GM21737 (cell line): ENCODE results near the gene HHIP.

ENCODE experiments used
- ATAC-seq: cut with Tn5 transposase; IDR thresholded peaks from one replicate; pipeline ENCODE4 v1.9.1; 2021; ENCODE audit warnings: mild to moderate bottlenecking, moderate library complexity; ENCODE audit not compliant: unreplicated experiment

HHIP gene

GRCh38 chr4:144701683-144702233 lies 55.8 kb downstream of the HHIP start:
- ATAC-seq = no peak

- no peak for ATAC-seq
Observed at GRCh38 chr4:144703494-144703893, 57.5 kb downstream of the HHIP start.

DNA sequence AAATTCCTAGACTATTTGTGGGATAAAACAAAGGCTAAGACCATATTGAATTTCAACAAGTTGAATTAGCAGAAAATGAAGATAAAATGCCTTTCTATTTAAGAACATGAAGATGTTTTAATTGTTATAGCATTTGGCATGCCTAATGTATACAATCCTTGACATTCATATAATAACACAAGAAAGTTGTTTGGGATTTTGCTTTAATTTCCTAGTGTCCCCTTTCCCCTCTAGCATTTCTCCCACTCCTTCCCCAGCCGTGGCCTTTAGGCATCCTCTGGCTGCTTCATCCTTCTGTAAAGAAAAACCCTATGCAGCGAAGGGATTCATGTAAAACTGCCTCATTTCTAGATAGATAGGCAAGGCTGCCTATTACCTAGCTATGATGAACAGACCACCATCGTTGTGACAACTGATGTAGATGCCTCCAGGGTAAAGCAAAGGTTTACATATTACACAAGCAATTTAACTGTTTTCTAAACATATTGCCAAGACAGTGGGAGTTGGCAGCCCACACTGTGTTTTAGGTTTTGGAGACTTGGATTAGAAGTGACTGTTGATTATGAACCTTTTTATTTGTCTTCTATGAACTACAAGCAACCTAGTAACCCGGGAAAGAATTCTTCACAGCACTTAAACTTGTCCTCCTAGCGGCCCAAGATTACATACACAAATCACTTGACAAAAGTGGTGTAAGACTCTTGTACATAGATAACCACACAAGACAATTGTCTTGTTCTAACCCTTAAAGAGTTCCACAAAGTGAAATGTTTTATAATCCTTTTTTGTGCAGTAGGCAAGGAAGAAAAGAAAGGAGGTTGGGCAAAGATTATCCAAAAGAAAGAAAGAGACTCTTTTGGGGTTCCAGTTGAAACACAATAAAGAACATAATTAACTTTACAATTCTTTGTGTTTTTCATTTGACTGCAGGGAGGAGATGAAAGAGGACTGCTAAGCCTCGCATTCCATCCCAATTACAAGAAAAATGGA lies 59.9 kb downstream of the HHIP start:
- ATAC-seq = no peak

GRCh38 chr4:144709159-144709558 lies 63.2 kb downstream of the HHIP start:
- ATAC-seq = no peak

DNA sequence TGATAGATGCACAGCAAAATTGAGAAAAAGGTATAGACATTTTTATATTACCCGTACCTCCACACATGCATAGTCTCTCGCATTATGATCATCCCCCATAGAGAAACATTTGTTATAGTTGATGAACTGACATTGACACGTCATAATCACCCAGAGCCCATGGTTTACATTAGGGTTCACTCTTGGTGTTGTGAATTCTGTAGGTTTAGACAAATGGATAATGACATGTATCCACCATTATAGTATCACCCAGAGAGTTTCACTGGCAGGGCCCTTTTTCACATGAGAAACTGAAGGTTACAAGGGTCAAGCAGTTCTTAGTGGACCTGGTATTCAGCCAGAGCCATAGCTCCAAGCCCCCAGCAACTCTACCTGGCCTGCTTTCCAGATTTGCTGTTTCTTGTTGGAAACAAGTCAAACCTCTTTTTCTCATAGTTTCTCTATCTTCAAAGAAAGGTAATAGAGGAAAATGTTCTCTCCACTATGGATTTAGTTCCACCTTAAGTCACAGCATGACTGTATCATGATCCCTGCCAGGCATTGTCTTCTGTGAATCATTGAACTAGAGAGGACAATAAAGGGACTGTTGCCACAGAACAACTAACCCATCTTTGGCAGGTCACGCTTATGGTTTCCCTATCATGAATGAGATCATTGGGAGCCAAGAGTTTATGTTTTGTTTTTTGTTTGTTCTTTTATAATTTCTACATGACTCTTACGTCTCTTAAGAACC lies 64.0 kb downstream of the HHIP start:
- no peak for ATAC-seq

DNA sequence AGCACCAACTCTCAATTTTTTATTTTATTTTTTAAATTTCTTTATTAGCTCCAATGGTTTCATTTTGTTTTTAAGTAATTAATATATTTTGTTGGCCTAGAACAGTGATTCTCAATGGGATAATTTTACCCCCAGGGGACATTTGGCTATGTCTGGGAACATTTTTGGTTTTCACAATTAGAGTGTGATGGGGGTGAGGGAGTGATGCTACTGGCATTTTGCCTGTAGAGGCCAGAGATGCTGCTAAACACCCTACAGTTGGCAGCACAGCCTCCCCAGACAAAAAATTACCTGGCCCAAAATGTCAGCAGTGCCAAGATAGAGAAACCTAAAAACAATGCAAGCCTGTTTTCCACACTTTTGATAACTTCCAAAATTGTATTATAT lies 64.6 kb downstream of the HHIP start:
- no peak for ATAC-seq

GRCh38 chr4:144711700-144712456 lies 65.9 kb downstream of the HHIP start:
- ATAC-seq = no peak

DNA sequence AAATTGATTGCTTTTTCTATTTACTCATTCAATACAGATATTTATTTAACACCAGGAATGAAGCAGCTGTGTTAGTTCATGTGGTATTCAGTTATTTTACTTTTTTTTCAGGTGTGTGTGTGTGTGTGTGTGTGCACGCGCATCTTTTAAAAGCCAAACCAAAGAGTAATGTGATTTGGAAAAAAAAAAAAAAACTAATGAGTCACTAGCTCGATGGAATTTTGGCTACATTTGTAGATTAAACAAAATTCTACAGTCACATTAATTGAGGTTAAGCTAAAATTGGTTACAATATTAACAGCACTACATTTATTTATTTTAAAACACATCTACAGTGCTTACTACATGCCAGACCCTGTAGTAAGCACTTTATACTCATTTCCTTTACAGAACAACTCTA lies 66.8 kb downstream of the HHIP start:
- ATAC-seq = no peak

DNA sequence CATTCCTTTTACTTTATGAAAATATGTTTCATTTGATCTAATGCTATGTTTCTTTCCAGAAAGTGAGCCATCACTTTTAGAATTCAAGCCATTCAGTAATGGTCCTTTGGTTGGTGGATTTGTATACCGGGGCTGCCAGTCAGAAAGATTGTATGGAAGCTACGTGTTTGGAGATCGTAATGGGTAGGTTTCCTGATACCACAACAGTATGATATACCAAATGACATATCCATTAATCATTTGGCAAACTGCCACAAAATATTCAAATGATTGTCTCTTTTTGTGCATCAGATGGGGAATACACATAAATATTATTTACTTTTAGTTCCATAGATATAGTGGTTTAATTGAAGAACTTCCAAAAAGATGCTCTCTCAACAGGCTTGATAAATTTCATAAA lies 68.2 kb downstream of the HHIP start:
- no peak for ATAC-seq

DNA sequence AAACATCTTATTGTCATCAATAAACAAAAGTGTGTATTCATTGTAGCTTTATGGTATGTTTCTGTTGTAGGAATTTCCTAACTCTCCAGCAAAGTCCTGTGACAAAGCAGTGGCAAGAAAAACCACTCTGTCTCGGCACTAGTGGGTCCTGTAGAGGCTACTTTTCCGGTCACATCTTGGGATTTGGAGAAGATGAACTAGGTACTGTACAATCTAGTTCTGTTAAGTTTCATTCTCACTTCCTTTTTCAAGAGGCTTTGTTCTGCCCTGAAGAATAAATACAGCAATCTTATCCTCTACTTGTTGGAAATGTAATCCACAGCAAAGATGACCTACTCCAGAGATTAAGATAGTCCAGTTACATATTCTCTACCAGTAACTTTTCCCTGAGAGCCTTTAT lies 69.3 kb downstream of the HHIP start:
- no peak for ATAC-seq

GRCh38 chr4:144716778-144717177 lies 70.8 kb downstream of the HHIP start:
- ATAC-seq = no peak

- no peak for ATAC-seq
Observed at GRCh38 chr4:144718958-144719512, 73.1 kb downstream of the HHIP start.

DNA sequence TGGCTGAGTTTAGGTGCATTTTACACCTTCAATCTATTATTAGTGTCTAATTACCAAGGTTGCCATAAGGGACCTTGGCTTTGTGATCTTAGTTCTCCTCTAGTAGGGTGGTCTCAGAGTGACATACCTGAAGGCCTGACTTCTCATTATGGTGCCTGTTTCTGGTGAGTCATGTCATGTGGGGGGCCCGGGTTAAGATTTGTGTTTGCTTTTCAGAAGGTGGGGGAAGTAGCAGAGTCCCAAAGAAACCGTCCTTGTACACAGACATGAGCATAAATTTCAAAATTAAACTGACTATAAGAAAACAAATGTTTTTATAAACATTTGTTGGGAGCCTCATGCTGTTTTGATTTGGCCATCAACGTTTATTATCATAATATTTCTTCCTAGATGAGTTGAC lies 74.5 kb downstream of the HHIP start:
- ATAC-seq = no peak

- no peak for ATAC-seq
Observed at GRCh38 chr4:144721994-144722393, 76.0 kb downstream of the HHIP start.

DNA sequence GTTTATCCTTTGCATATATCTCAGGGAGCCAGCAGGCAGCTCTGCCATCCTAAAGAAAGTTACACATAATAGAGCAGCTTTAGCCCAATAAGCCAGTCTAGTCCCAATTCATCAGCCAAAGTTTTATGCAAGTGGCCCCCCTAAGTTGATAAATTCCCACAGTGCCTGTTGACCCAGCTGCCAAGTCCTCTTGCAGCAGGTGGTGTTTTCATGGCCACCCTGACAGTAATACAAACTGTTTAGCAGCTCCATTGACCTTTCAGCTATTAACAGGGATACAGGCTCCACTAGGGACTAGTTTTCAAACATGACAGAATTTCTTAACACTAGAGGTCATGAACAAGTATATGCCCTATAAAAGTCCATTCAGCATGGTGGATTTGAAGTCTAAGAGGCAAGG lies 77.5 kb downstream of the HHIP start:
- ATAC-seq = no peak

GRCh38 chr4:144729175-144729574 lies 83.2 kb downstream of the HHIP start:
- ATAC-seq = no peak

- no peak for ATAC-seq
Observed at GRCh38 chr4:144732584-144733428, 86.8 kb downstream of the HHIP start.

DNA sequence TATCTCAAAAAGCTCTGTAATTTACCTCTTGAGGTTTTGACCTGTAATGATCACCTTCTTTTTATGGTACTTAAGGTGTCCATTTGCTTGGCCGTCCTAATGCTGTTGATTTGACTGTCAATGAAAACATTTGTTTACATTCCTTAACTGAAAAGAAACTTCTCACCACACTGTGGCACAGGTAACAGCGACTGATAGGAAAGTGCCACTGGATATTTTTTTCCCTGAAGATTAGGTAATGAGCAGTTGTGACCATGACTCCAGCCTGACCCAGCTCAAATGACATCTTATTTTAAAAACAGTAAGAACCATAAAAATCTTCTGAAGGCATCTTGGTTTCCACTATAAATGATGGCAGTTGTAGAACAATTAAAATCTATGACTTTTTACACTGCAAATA lies 87.6 kb downstream of the HHIP start:
- ATAC-seq = no peak

DNA sequence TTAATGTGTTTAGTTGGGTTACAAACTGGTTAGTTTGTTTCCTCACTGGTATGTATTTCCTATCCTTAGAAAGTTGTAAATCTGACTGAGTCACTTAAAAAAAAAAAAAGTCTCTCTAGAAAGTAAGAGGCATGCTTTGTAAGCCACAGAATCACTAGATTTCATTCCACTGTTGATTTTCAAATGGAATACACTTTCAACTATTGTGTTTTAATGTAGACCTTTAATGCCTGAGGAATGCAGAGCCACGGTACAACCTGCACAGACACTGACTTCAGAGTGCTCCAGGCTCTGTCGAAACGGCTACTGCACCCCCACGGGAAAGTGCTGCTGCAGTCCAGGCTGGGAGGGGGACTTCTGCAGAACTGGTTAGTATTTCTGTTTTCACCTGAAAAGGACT lies 88.6 kb downstream of the HHIP start:
- no peak for ATAC-seq

DNA sequence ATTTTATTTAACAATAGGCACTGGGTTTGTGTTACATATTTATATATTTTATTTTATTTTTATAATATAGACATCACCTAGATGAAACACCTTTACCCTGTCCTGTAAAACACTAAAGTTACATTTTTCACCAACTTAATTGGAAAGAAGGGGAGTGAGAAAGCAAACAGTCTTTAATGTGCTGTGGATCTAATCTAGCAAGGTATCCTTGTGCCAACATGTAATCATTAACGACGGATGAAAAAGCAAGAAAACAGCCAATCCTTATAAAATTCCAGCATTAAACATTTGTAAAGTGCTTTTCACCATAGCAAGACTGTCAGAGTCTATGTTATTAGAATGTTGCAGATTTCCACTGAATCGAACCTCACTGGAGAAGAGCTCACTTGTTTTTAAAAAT lies 92.7 kb downstream of the HHIP start:
- no peak for ATAC-seq
